Adrenal gland (tissue), 5 donors: ENCODE measurements around the gene UBAP1.

Experiments used
- POLR2A ChIP-seq, 2 donors: fragments of 450-650 bp; IDR thresholded peaks; one replicate each; pipeline ENCODE4 v1.6.1; 2017; ENCODE audit warnings: antibody characterized with exemption in 2 of 2, mild to moderate bottlenecking in 2 of 2, moderate library complexity in 1 of 2
- TF ChIP-seq, protein P1 (sequence below), 6 experiments: fragments of 450-650 bp in 4 of 6; fragments of 200-600 bp in 2 of 6; sonication (generic) in 1 of 6; IDR thresholded peaks; 1 replicate in 5 of 6; 2 replicates in 1 of 6; pipeline versions ENCODE4 v1.5.1 to v1.8.0; 2016 to 2021; ENCODE audit warnings: antibody characterized with exemption in 6 of 6, mild to moderate bottlenecking in 2 of 6, moderate library complexity in 1 of 6
- donor health status: DM: no; HTN: no; CAD: no.

DNA sequence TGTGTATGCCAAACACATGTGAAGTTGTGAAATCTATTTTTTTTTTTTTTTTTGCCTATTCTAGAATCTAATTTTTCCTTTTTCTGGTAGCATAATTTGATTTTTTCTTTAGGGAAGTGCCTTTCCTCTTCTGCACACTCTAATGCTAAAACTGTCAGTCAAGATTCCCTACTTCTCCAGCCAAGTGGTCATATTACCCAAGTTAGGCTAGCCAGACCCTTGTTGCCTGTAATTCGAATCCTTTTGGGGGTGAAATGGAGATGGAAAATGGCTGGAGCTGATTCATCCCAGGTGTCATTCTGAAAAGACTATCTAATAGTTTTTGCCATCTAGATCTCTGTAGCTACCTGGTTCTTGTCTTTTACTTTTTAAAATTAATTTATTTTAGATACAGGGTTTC is 24.8 kb upstream of the UBAP1 start:
- TF ChIP-seq, protein P1, sequence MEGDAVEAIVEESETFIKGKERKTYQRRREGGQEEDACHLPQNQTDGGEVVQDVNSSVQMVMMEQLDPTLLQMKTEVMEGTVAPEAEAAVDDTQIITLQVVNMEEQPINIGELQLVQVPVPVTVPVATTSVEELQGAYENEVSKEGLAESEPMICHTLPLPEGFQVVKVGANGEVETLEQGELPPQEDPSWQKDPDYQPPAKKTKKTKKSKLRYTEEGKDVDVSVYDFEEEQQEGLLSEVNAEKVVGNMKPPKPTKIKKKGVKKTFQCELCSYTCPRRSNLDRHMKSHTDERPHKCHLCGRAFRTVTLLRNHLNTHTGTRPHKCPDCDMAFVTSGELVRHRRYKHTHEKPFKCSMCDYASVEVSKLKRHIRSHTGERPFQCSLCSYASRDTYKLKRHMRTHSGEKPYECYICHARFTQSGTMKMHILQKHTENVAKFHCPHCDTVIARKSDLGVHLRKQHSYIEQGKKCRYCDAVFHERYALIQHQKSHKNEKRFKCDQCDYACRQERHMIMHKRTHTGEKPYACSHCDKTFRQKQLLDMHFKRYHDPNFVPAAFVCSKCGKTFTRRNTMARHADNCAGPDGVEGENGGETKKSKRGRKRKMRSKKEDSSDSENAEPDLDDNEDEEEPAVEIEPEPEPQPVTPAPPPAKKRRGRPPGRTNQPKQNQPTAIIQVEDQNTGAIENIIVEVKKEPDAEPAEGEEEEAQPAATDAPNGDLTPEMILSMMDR (IDR thresholded peaks at IDR 0.05): no peak
- TF ChIP-seq POLR2A (IDR thresholded peaks at IDR 0.05): no peak
